PC-9 (cell line): ENCODE data around the gene HOXB3.

Experiments
- EZH2 ChIP-seq: fragments of 200-600 bp; sonication (generic); IDR thresholded peaks from 2 replicates; pipeline ENCODE4 v1.8.0; 2017; ENCODE audit warnings: antibody characterized with exemption, low read depth
- TF ChIP-seq, protein P1 (sequence below): fragments of 200-600 bp; sonication (generic); conservative IDR thresholded peaks from 2 replicates; pipeline ENCODE4 v1.6.1; 2017; ENCODE audit warnings: mixed run types, antibody characterized with exemption, mild to moderate bottlenecking, moderate library complexity

DNA sequence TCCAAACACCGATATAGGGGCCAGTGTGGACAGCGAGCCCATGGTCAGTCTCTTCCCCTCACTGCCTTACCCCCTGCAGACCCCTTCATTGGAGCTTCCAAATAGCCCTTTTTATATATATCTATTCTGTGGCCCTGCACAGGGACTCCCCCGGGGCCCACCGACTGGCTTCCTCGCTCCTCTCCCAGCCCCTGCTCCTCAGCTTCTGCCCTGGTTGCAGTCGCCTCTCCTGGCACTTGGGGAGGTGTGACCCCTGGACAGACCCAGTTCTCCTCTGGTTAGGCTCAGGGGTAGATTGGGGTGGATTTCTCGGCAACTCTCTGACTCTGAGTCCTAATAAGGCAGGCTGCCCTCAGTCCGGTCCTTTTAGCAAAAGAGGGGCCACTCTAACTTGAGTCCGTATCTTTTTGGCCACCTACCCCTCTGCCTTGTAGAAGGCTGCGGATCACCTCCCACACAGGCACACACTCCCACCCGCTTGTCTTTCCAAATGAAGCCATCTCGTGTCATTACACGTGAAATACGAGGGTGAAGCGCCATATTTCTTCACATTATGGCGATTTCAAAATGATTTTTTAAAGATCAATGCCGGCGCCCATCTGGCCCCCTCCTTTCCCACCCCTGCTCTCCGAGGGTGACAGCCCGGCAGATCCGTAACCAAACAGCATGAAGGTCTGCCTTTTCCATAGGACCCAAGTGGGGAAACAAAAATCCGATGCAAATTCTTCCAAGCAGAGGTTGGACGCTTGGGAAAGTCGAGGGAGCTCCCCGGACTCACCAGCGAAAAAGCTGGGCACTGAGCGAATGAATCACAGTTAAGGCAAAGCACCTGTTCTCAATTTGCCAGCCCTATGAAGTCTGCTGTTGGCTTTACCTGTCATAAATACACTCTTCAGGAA lies 37.8 kb upstream of the HOXB3 start:
- no peak for TF ChIP-seq EZH2
- TF ChIP-seq, protein P1, sequence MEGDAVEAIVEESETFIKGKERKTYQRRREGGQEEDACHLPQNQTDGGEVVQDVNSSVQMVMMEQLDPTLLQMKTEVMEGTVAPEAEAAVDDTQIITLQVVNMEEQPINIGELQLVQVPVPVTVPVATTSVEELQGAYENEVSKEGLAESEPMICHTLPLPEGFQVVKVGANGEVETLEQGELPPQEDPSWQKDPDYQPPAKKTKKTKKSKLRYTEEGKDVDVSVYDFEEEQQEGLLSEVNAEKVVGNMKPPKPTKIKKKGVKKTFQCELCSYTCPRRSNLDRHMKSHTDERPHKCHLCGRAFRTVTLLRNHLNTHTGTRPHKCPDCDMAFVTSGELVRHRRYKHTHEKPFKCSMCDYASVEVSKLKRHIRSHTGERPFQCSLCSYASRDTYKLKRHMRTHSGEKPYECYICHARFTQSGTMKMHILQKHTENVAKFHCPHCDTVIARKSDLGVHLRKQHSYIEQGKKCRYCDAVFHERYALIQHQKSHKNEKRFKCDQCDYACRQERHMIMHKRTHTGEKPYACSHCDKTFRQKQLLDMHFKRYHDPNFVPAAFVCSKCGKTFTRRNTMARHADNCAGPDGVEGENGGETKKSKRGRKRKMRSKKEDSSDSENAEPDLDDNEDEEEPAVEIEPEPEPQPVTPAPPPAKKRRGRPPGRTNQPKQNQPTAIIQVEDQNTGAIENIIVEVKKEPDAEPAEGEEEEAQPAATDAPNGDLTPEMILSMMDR = no peak
